OCI-LY1 (cell line): ENCODE data around the gene OGN.

ENCODE experiments used
- H2AFZ ChIP-seq: fragments of 200-600 bp; sonication (generic), shearing (Covaris generic); 2 replicates; pipeline ENCODE4 v1.6.0; 2014; ENCODE audit warnings: antibody characterized with exemption, mild to moderate bottlenecking, low read length
- H3F3A ChIP-seq: fragments of 200-600 bp; sonication (generic), shearing (Covaris generic); 2 replicates; pipeline ENCODE4 v1.6.0; 2014; ENCODE audit warnings: mild to moderate bottlenecking, antibody characterized with exemption, low read length, moderate library complexity; ENCODE audit not compliant: insufficient read depth
- H3K27ac ChIP-seq: fragments of 200-600 bp; sonication (generic); 2 replicates; pipeline ENCODE4 v1.5.1; 2014; ENCODE audit warnings: low read length, mixed run types, mild to moderate bottlenecking, low read depth; ENCODE audit not compliant: poor library complexity, severe bottlenecking
- H3K27me3 ChIP-seq: fragments of 200-600 bp; sonication (generic); 2 replicates; pipeline ENCODE4 v1.6.0; 2014; ENCODE audit warnings: antibody characterized with exemption, mild to moderate bottlenecking, low read length, moderate library complexity; ENCODE audit not compliant: insufficient read depth
- H3K36me3 ChIP-seq: fragments of 200-600 bp; sonication (generic); 2 replicates; pipeline ENCODE4 v1.6.1; 2014; ENCODE audit warnings: mild to moderate bottlenecking, antibody characterized with exemption, low read length, moderate library complexity, mixed read lengths; ENCODE audit not compliant: insufficient read depth
- H3K4me1 ChIP-seq: fragments of 200-600 bp; sonication (generic); 2 replicates; pipeline ENCODE4 v1.5.1; 2014; ENCODE audit warnings: mild to moderate bottlenecking, low read length, moderate library complexity; ENCODE audit not compliant: insufficient read depth, severe bottlenecking
- H3K4me2 ChIP-seq: fragments of 200-600 bp; sonication (generic), shearing (Covaris generic); 2 replicates; pipeline ENCODE4 v1.6.1; 2014; ENCODE audit warnings: low read length
- H3K4me3 ChIP-seq: fragments of 200-600 bp; sonication (generic); 2 replicates; pipeline ENCODE4 v1.5.1; 2014; ENCODE audit warnings: low read length, low read depth, mild to moderate bottlenecking, mixed read lengths; ENCODE audit not compliant: poor library complexity, severe bottlenecking
- H3K79me2 ChIP-seq: fragments of 200-600 bp; shearing (Covaris generic); 2 replicates; pipeline ENCODE4 v1.6.1; 2016; ENCODE audit warnings: mixed run types, low read length, mixed read lengths; ENCODE audit not compliant: insufficient read depth
- H3K9ac ChIP-seq: fragments of 200-600 bp; sonication (generic), shearing (Covaris generic); 2 replicates; pipeline ENCODE4 v1.6.1; 2014; ENCODE audit warnings: mild to moderate bottlenecking, low read length, mixed read lengths
- H3K9me2 ChIP-seq: fragments of 200-600 bp; sonication (generic), shearing (Covaris generic); 2 replicates; pipeline ENCODE4 v1.6.1; 2014; ENCODE audit warnings: low read depth, mild to moderate bottlenecking, low read length, mixed read lengths
- H3K9me3 ChIP-seq: fragments of 200-600 bp; shearing (Covaris generic); 2 replicates; pipeline ENCODE4 v1.6.1; 2014; ENCODE audit warnings: low read length, mixed read lengths
- H4K20me1 ChIP-seq: fragments of 200-600 bp; sonication (generic), shearing (Covaris generic); 2 replicates; pipeline ENCODE4 v1.6.0; 2016; ENCODE audit warnings: mild to moderate bottlenecking, low read length; ENCODE audit not compliant: insufficient read depth
- CTCF ChIP-seq: fragments of 200-600 bp; sonication (generic), shearing (Covaris generic); IDR thresholded peaks from 2 replicates; pipeline ENCODE4 v1.5.1; 2017; ENCODE audit warnings: mild to moderate bottlenecking, antibody characterized with exemption, low read length, moderate library complexity, mixed read lengths
- EZH2 ChIP-seq: fragments of 200-600 bp; sonication (generic), shearing (Covaris generic); IDR thresholded peaks from 2 replicates; pipeline ENCODE4 v1.8.0; 2017; ENCODE audit warnings: borderline replicate concordance, mixed run types, mild to moderate bottlenecking, antibody characterized with exemption, low read length, moderate library complexity, mixed read lengths

The OGN gene

GRCh38 chr9:92402360-92402759, 2.0 kb downstream of the OGN start:
- Histone ChIP-seq H3K4me2 (no peak overlapping the region), H3K4me1 (peaks cover 28% of the 10 kb centered on the region), H3K9ac (no peak overlapping the region)

GRCh38 chr9:92397853-92398252, 6.5 kb downstream of the OGN start:
- no peaks in the 10 kb centered on the region for H3F3A ChIP-seq
- no peak overlapping the region for H3K9ac ChIP-seq
- no peaks in the 10 kb centered on the region for H3K4me1 ChIP-seq
- peaks cover 7% of the 10 kb centered on the region; the same call in 1 of the 2 replicates for H3K9me3 ChIP-seq
- H3K4me2 ChIP-seq, result no peak overlapping the region
- H3K27me3 ChIP-seq, result no peaks in the 10 kb centered on the region
- no peaks in the 10 kb centered on the region for H3K9me2 ChIP-seq
- H3K27ac ChIP-seq, result no peak overlapping the region
- peaks cover 3% of the 10 kb centered on the region; the same call in 1 of the 2 replicates for H3K36me3 ChIP-seq
- no peaks in the 10 kb centered on the region for H3K79me2 ChIP-seq
- no peak overlapping the region for H2AFZ ChIP-seq
- H4K20me1 ChIP-seq, result no peaks in the 10 kb centered on the region
- H3K4me3 ChIP-seq, result no peak overlapping the region
- no peak for TF ChIP-seq CTCF
- TF ChIP-seq EZH2, result no peak

More at GRCh38 chr9:92402360-92402759, 2.0 kb downstream of the OGN start:
- H3K9me2 ChIP-seq, result no peaks in the 10 kb centered on the region
- H3F3A ChIP-seq, result no peaks in the 10 kb centered on the region
- H3K36me3 ChIP-seq, result no peaks in the 10 kb centered on the region; the same call in 1 of the 2 replicates
- no peak overlapping the region for H3K4me3 ChIP-seq
- H3K27me3 ChIP-seq, result no peaks in the 10 kb centered on the region
- H2AFZ ChIP-seq, result no peak overlapping the region
- TF ChIP-seq CTCF, result no peak
- no peak for TF ChIP-seq EZH2
- H4K20me1 ChIP-seq, result no peaks in the 10 kb centered on the region
- peaks cover 5% of the 10 kb centered on the region; the same call in 1 of the 2 replicates for H3K9me3 ChIP-seq
- no peaks in the 10 kb centered on the region for H3K79me2 ChIP-seq
- no peak overlapping the region for H3K27ac ChIP-seq

GRCh38 chr9:92395617-92396016, 8.8 kb downstream of the OGN start:
- Histone ChIP-seq H2AFZ (no peak overlapping the region), H3K4me3 (no peak overlapping the region), H3K4me1 (no peaks in the 10 kb centered on the region)

More at GRCh38 chr9:92395617-92396016, 8.8 kb downstream of the OGN start:
- Histone ChIP-seq H3K9me3 (peaks cover 7% of the 10 kb centered on the region; the same call in 1 of the 2 replicates), H3F3A (no peaks in the 10 kb centered on the region), H3K27ac (no peak overlapping the region), H3K79me2 (no peaks in the 10 kb centered on the region), H3K36me3 (peaks cover 3% of the 10 kb centered on the region; the same call in 1 of the 2 replicates), H3K9ac (no peak overlapping the region), H3K9me2 (no peaks in the 10 kb centered on the region), H3K27me3 (no peaks in the 10 kb centered on the region), H4K20me1 (no peaks in the 10 kb centered on the region), H3K4me2 (no peak overlapping the region)
- TF ChIP-seq CTCF (no peak), EZH2 (no peak)
